RPMI8226 (cell line): Measurements from ENCODE around the gene TBL1XR1.
"Not testable (repeated sequence)": the region's sequence is repeated elsewhere in the genome, so short reads cannot be mapped to it uniquely, and the experiment has no call there.

Source experiments
- DNase-seq: peaks from one replicate; pipeline ENCODE4 v3.0.0-alpha.2; 2015

The TBL1XR1 gene

DNA sequence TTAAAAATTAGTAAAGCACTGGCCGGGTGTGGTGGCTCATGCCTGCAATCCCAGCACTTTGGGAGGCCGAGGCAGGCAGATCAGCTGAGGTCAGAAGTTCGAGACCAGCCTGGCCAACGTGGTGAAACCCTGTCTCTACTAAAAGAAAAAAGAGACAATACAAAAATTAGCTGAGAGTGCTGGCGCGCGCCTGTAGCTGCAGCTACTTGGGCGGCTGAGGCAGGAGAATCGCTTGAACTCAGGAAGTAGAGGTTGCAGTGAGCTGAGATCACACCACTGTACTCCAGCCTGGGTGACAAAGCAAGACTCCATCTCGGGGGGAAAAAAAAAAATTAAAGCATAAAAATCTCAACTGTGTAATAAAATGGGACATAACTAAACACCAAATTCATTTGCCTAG is 58.1 kb downstream of the TBL1XR1 start:
- not testable (repeated sequence) for DNase-seq

DNA sequence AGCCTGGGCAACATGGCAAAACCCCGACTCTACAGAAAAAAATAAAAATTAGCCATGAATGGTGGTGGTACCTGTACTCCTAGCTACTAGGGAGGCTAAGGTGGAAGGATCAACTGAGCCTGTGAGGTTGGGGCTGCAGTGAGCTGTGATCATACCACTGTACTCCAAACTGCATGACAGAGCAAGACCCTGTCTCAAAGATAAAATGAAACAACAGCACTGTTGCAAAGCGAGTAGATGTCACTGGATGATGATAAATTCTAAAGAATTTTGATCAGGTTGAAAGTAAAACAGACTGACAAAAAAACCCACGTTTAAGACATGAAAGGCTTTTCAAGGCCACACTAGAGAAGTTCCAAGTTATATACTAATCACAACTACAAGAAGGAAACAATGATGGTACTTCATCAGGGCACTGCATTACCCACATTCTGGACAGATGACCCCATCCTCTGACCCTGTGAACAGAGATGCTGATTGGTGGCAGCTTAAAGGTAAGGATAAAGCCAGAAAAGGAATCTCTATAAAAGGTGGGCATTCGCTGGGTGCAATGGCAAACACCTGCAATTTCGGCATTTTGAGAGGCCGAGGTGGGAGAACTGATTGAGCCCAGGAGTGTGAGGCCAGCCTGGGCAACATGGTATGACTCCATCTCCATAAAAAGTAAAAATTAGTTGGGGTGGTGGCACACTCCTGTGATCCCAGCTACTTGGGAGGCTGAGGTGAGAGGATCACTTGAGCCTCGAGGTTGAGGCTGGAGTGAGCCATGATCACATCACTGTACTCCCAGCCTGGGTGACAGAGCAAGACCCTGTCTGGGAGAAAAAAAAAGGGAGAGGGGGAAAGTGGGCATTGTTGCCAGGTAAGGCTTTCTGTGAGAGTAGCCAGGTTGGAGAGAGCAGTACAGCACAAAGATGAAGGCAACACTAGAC is 59.2 kb downstream of the TBL1XR1 start:
- no peak for DNase-seq

DNA sequence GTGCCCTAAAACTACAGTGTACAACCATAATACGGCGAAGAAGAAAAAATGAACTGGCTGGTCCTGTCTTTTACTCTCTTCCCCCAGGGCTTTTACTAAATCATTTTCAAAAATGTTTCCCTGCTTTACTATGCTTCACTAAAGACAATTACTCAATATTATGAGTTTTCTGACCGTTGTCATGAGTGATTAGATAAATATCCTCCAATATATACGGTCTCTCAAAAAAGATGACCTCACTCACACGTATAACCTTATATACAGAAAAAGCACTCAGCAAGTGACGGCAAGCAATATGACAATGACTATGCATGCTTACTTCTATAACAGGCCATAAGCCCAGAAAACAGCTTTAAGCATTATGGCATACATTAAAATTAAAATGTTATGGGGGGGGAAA is 60.5 kb downstream of the TBL1XR1 start:
- no peak for DNase-seq

DNA sequence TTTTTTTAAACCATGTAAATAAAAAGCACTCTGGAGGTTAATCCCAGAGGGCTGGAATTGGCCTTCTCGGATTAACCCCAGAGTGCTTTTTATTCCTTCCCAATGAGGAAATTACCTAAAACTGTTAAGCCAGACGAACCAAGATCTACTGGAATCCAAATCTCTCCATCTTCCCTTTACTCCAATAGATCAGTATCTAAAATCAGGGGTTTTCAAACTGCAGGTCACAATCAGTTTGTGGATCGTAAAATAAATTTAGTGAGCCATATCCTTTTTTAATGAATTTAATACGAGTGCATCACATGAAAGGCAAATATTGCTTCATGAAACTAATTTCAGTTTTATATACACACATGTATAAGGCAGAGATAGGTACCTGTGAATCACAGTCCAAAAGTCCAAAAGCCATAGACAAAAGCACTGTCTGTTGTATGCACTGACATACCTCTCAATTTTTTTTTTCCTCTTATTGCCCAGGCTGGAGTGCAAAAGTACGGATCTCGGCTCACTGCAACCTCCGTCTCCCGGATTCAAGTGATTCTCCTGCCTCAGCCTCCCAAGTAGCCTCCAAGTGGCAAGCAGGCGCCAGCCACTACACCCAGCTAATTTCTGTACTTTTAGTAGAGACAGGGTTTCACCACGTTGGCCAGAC is 61.3 kb downstream of the TBL1XR1 start:
- no peak for DNase-seq

DNA sequence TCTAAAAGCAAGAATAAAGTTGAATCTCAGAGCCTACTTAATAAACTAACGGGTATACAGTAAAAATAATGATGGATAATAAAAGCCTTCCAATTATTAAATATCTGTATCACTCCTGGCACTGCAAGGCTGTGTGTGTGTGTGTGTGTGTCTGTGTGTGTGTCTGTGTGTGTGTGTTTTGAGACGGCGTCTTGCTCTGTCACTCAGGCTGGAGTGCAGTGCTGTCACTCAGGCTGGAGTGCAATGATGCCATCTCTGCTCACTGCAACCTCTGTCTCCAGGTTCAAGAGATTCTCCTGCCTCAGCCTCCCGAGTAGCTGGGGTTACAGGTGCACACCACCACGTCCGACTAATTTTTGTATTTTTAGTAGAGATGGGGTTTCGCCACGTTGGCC is 62.5 kb downstream of the TBL1XR1 start:
- no peak for DNase-seq

DNA sequence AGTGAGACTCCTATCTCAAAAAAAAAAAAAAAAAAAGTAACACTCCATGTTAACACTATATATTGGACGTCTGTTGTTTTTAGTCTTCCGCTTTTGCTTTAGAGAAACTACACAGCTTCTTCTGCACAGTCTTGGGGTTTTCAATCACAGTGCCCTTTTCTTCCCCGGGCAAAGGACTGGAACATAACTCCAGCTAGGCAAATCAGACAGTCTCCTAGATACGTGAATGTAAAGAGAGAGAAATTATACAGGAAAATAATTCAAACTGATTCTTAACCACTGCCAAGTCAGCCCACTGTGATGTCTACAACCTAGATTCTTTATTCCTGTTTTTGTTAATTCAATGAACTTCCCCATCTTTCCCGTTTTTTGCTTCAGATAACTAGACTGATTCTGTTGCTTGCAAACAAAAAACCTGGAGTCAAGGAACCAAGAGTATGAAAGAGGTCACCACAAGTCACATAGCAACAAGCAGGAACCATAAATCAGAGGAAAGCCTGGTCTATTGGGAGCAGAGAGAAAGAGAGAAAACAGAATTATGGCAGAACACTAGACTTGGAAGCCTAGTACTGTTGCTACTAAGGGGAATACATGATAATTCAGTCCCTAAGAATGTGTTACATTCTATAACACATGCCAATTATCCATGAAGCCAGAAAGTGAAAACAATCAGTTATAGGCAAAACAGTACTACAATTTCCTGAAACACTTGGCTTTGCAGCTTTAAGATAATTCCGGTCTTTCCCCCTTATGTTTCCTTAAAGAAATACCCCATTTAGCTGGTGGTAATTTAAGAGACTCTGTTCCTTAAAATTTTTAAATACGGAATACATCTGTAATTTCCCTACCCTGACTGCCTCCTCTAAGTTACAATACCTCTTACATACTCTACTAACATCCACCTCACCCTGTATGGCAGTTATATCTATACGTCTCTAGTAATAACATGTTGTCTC is 63.1 kb downstream of the TBL1XR1 start:
- no peak for DNase-seq

DNA sequence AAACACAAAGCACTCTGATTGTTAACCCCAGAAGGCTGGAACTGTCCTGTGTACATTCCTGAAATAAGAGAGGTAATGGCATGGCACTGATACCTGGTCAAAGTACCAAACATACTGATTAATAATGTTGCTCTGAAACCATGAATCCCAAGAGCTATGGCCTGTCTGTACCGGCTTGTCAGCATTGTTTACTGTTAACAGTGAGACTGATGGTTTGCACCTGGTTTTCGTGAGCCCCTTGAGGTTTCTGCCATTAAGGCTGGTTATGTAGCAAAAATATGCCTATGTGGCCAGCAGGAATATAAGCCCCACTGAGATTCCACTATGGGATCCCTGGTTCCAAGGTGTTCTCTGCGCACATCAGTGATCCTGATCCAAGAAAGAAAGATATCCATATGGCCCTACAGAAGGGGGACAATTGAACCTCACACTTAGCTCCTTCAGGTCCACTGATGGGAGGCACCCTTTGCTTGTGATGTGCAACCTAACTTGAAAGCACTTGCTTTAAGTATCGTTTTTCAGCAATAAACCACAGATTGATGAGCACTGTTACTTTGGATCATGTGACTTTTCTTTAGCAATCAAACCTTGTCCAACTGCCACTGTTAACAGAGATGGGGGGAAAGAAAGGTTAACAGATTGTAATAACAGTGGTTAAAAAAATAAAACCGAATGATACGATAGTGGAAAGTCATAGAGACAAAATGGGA is 65.2 kb downstream of the TBL1XR1 start:
- DNase-seq: no peak

DNA sequence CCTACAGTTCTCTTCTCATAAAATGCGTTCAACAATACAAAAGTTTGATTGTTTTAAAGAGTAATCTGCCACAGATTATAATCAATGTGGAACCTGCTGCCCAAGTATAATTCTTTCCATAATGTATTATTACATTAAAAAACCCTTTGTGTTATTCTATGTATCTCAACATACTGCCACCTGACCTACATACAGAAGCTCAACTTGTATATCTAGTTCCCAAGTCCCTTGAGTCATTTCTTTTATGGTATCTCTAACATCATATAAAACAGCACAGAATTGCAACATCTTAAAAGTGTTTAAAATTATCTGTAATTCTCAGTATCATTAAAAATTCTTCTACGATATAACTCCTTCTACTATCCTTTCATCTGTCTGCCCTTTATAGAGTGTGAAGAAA is 70.3 kb downstream of the TBL1XR1 start:
- DNase-seq: no peak

DNA sequence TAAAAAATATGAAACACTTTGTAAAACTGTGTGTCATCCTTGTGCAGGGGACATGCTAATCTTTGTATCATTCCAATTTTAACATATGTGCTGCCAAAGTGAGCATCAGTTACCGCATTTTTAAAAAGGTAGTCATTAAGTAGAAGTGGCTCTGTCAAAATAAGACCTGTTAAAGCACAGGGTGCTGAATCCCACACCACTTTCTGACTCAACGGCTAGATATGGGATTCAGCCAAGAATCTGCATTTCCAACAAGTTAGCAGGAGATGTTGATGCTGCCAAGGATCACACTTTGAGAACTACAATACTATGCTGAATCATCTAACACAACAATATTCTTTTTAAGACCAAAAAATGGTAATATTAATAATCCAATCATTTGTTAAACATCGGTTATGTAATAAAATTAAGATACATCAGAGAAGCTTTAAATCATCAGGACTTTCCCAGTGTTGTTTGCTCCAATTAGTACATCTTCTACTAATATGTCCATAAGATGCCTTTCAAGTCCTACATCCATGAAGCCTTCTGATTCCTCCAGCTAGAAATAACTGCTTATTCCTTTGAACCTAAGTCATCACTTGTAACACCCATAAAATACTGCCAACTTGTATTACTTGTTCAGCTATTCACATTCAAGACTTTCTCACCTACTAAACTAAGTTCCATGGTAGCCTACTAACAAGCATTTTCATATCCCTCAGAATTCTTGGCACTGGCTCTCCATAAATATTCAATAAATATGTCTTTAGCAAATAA is 71.1 kb downstream of the TBL1XR1 start:
- no peak for DNase-seq

DNA sequence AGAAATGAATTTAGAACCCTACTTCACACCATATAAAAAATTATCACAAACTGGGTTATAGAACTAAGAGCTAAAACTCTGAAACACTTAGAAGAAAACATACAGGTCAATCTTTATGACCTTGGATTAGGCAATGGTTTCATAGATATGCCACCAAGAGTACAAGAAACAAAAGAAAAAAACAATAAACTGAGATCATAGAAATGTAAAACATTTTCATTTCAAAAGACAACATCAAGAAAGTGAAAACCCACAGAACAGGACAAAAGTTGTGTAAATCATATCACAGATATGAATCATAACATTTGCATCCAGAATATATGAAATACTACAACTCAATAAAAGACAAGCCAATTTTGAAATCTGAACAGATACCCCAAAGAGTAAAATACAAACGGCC is 72.4 kb downstream of the TBL1XR1 start:
- no peak for DNase-seq

DNA sequence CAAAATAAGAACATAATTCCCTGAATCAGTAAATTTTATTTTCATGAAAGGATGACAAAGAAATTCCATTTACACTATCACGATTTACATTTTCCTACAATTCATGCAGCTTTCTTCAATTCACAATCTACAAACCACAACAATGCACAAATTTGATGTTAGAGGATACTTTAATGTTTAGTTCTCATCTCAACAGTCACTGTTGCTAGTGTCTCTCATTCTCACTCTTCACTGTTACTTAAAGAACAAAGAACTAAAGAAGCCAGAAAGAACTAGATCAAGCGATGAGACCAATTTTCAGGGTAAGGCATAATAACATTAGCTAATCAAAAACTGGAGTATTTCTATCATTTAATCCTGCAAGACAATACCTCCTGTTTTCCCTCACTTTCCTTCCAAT is 73.5 kb downstream of the TBL1XR1 start:
- no peak for DNase-seq

DNA sequence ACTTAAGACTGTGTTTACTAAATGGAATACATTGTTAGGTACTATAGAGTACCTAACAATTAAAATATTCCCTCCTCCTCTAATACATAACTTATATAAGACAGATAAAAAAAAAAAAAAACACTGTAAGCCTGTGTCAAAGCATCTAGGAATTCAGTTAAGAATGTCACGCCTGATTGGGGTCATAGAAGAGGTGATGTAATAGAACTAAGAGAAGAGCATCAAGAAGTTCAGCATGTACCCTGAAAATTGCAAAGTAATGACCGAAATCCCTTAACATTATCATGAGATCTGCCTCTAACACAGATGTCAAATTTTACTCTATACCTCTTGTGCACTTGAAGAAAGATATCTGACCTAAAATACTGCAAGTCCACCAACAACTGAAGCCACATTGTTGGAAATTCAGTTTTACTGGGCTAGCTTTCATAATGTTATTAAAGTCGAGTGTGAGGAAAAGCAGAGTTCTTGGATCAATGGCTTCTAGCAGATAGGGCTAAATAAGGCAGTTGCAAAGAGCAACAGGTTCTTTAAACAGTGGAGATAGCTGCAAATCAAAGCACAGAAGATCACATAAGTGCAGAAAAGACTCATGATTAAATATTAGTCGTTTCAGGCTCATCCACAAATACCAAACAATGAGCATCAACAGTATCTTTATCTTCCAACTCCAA is 75.0 kb downstream of the TBL1XR1 start:
- no peak for DNase-seq

DNA sequence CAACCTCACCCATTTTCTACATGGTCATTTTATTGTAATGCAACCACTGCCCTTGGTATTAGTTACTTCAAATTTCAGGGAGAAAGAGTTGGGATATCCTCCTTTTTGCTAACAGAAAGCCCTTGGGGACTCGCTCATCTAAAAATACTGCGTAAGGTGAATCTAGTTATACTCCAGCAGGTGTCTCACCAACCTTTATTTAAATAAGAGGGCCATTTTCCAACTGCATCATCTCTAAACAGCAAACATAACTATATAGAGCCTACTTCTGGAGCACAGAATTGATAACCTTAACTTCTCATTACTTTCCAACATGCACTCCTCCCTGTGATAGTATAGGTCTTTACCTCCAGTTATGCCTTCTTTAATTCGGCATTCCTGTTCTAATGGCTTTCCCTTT is 77.5 kb downstream of the TBL1XR1 start:
- DNase-seq: no peak

DNA sequence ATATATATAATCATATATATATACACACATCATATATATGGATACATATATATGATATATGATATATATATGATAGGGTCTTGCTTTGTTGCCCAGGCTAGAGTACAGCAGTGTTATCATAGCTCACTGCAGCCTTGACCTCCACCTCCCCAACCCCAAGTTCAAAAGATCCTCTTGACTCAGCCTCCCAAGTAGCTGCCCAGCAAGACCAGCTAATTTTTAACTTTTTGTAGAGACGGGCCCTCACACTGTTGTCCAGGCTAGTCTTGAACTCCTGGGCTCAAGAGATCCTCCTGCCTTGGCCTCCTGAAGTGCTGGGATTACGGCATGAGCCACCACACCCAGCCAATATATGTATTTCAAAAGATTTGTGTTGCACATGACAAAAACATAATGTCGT is 83.0 kb downstream of the TBL1XR1 start:
- DNase-seq: no peak

DNA sequence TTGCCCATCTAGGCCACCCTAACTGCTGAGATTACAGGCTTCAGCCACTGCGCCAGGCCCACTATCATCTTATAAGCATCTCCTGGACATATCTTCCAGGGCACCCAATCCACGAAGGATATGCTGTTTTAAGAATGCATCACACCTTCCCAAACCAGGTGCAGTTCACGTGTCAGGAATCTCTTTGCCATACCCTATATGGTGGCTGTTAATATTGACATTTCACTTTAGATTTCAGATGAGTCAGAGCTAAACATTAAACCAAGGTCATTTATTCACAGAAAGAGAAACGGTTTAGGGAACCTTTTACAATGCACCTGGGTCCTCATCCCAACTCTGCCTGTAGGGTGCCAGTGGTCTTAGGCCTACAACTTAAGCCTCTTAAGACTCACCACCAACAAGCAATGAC is 85.7 kb downstream of the TBL1XR1 start:
- no peak for DNase-seq

DNA sequence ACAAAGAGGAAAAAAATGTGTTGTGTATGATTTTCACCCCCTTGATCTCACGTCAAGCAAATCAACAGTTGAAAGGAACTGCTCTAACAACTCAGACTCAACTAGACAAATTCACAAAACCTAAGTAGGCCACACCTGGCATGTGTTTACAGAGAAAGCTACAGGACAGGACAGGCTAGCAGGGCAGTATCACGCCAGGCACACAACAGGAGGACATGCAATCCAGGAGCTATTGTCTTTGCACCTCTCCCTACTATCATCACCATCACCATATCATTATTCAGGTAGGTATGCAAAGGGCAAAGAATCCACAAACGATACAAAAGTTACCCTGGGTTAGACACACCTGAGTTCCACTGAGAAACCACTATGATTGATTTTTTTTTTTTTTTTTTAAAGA is 86.4 kb downstream of the TBL1XR1 start:
- DNase-seq: peak; percentile 20

DNA sequence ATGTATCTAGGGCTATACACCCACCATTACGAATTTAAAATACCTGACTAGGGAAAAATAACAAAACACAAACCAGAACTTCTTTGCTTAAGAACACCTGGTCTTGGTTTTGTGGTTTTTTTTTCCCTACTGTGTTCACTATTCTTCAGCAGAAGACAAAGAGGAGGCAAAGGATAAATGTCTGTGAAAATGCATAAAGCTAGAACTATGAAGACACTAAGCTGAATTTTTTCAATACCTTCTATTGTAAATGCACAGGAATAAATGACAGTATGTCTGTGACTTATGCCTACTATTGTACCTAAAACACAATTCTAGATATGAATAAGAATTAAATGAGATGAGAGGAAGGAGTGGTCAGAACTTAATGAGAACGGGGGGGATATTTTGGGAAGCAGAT is 86.9 kb downstream of the TBL1XR1 start:
- DNase-seq: peak; percentile 43

DNA sequence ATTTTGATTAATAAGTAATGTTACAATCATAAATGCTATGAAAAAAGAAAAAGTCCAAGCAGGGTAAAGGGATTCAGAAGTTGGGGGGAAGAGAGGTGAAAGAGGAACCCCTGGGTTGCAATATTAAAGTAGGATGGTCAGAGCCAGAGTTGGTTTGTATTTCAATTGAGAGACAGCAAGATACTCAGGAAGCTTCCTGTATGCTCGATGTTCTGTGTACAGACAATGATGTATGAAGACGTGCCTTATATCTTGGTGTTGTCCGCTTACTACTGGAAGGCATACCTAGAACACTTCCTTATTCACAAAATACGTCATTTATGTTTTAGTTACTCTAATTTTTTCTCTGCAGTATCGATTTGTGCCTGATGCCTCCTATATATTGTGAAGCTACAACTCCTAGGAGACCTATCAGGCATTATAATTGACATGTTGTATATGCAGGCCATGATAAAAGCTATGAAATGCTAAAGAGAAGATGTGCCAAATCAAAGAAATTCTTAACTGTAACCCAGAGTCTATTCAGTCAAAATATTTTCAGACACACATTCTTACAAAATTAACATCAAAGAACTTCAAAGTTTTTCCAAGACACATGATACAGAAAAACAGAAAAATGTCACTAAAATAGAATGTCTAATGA is 87.5 kb downstream of the TBL1XR1 start:
- no peak for DNase-seq

DNA sequence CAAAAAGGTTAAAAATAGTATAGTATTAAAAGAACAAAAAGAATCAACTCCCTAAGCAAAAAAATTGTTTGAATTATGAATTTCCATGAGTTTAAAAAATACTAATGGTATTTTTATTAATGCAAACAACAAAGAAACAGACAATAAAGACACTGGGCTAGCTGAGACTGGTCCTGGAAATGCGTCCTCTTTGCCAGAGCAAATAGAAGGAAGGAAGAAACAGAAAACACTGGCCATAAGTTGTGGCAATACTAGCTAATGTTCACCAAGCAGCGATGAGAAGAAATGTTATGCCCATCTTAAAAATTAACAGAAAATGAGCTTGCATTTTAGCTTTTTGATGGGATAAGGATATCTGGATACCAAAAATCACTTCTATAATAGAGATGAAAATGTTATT is 88.6 kb downstream of the TBL1XR1 start:
- DNase-seq: no peak

DNA sequence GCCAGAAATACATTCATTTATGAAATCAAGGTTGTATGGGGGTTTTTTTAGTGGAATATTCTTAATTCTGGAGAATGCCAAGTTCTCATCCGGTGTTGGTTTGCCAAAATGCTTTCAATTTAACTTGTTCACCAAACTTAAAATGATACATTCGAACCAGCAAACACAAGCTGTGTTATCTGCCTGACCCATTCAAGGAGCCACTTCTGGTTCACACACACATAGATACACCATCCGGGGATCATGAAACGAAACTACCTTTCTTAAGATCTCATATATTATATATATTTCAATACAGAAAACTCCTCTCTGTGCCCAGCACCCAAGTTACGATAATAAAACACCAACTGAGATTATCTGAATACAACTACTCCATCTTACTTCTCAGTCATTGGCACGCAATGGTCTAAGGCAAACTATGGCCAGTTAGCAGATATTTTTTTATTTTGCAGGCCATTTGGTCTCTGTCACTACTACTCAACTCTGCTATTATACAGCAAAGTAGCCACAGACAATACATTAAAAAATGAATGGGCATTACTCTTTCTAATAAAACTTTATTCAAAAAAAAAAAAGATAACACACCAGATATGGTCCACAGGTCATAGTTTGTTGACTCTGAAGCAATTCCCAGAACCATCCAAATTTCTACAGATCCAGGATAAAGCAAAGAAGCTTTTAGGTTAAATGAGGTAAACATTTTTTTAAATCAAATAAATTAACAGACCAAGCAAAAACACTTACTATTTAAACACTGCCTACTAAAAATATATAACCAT is 89.6 kb downstream of the TBL1XR1 start:
- no peak for DNase-seq
